ENCODE measurements around the gene IFT57. TPM values are rescaled to one million over a fixed set of nuclear protein-coding genes. Genes with fewer than 3 reads are reported as not detected.

Gene IFT57
- total and polyA plus RNA-seq, 9 of the 15 experiments (the other 6 are each of a cell fraction or from before 2014, with no cell fraction given) = 1.5 to 20.1 (median 9.9) TPM

DNA sequence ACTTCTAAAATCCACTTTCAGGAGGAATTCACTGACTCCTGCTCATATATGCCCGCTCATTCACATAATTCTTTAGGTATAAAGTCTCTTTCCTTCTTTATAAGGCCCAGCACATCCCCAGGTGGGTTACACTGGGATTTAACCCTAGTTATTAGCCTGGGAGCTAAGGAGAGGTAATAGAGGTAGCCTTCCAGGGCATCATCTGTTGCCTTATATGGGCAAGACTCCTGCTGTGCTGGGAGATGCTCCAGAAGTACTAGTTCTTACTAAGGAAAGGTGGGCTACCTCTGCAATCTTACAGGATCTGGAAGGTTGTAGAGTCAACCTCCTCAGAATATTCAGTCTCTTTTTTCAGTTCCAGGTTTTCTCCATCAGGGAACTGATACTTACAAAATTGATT, 13.1 kb upstream of the IFT57 start:
- ChIA-PET POLR2A (no interaction called here), CTCF (ENCODE audit: low intra/inter-chr PET ratio) (no interaction called here)
- TF ChIP-seq ZNF79 (CRISPR knock-in tag; IDR thresholded peaks at IDR 0.05; ENCODE audit: low read depth) (no peak), ZNF253 (CRISPR knock-in tag; conservative IDR thresholded peaks at IDR 0.05) (no peak), SIX5 (IDR thresholded peaks at IDR 0.05; ENCODE audit: borderline replicate concordance in 1 of 2, insufficient read depth in 1 of 2, low read depth in 1 of 2, low read length in 2 of 2) (no peak), OTX1 (CRISPR knock-in tag; IDR thresholded peaks at IDR 0.05) (no peak), KDM5B (IDR thresholded peaks at IDR 0.05; ENCODE audit: insufficient replicate concordance, low read depth, low read length) (no peak), ZNF354B (CRISPR knock-in tag; IDR thresholded peaks at IDR 0.05) (no peak), ERF (CRISPR knock-in tag; IDR thresholded peaks at IDR 0.05) (no peak), POLR2G (IDR thresholded peaks at IDR 0.05; ENCODE audit: low read depth, low read length) (no peak), CHCHD3 (CRISPR knock-in tag; IDR thresholded peaks at IDR 0.05) (no peak)
- TF ChIP-seq, protein P1, sequence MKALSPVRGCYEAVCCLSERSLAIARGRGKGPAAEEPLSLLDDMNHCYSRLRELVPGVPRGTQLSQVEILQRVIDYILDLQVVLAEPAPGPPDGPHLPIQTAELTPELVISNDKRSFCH (CRISPR knock-in tag; IDR thresholded peaks at IDR 0.05) = no peak
- TF ChIP-seq, protein P1 (tag; IDR thresholded peaks at IDR 0.05) = no peak
- TF ChIP-seq, protein P2, sequence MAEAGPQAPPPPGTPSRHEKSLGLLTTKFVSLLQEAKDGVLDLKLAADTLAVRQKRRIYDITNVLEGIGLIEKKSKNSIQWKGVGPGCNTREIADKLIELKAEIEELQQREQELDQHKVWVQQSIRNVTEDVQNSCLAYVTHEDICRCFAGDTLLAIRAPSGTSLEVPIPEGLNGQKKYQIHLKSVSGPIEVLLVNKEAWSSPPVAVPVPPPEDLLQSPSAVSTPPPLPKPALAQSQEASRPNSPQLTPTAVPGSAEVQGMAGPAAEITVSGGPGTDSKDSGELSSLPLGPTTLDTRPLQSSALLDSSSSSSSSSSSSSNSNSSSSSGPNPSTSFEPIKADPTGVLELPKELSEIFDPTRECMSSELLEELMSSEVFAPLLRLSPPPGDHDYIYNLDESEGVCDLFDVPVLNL (CRISPR knock-in tag; IDR thresholded peaks at IDR 0.05; ENCODE audit: low read depth) = no peak
- Histone ChIP-seq H3K9me1 (ENCODE audit: control insufficient read depth, insufficient read depth, low read length) (no peaks in the 10 kb centered on the region), H2AFZ (ENCODE audit: low read depth, low read length) (no peak overlapping the region), H4K20me1 (replicated peaks; ENCODE audit: control insufficient read depth, insufficient read depth, low read length) (no peaks in the 10 kb centered on the region), H3K4me2 (ENCODE audit: insufficient read depth, low read length) (no peak overlapping the region), H3K4me3 (no peak overlapping the region), H3K9me3 (replicated peaks; ENCODE audit: control insufficient read depth, insufficient read depth, low read depth, low read length) (no peaks in the 10 kb centered on the region), H3K9ac (ENCODE audit: insufficient read depth in 1 of 2, low read depth in 2 of 2, low read length in 2 of 2) (no peak overlapping the region), H3K36me3 (ENCODE audit: control insufficient read depth, insufficient read depth, low read length) (no peaks in the 10 kb centered on the region), H3K79me2 (ENCODE audit: control insufficient read depth, insufficient read depth, low read length) (no peaks in the 10 kb centered on the region), H3K4me1 (replicated peaks in 1 of 2; ENCODE audit: control insufficient read depth in 2 of 2, insufficient read depth in 2 of 2, low read length in 2 of 2) (no peaks in the 10 kb centered on the region), H3K27me3 (ENCODE audit: control insufficient read depth in 2 of 2, insufficient read depth in 2 of 2, low read length in 2 of 2) (peaks cover 0 to 3% of the 10 kb centered on the region in 2 experiments; a peak in 1 of 5 replicates), H3K27ac (ENCODE audit: extremely low read depth, low read depth, low read length) (no peak overlapping the region)
- FAIRE-seq = no peak
- in situ Hi-C loops (cut with MboI) (no loop called here), intact Hi-C loops (cut with micrococcal nuclease) (no loop called here)
- DNase-seq (ENCODE audit: extremely low read depth in 1 of 4, low spot score in 3 of 4) = no peak
- BruUV-seq (replicated peaks) = no TSS peak
- 0% methylated on average over 1 of the region's 1 CpG for WGBS (ENCODE audit: insufficient coverage, low coverage, missing lambda C conversion rate)
- ATAC-seq = no peak
